Breast epithelium (tissue), 4 donors: ENCODE results near the gene PARP12. TPM values are rescaled to one million over a fixed set of nuclear protein-coding genes. Genes with fewer than 3 reads are reported as not detected.

Experiments
- DNase-seq, 2 donors: peaks; one replicate each; pipeline ENCODE4 v3.0.0-alpha.2; 2019; ENCODE audit warnings: low spot score in 2 of 2
- H3K27ac ChIP-seq, 2 donors: fragments of 200-600 bp; sonication (generic) in 1 of 2; one replicate each; pipeline ENCODE4 v1.5.1; 2016 to 2019; ENCODE audit warnings: mild to moderate bottlenecking in 1 of 2
- H3K27me3 ChIP-seq, 2 donors: fragments of 200-600 bp; sonication (generic) in 1 of 2; one replicate each; pipeline versions ENCODE4 v1.5.1 to v1.6.0; 2017 to 2019; ENCODE audit warnings: control low read depth in 1 of 2, mild to moderate bottlenecking in 1 of 2
- H3K36me3 ChIP-seq: fragments of 200-600 bp; one replicate; pipeline ENCODE4 v1.5.1; 2019
- H3K4me1 ChIP-seq, 2 donors: fragments of 200-600 bp; sonication (generic); one replicate each; pipeline ENCODE4 v1.5.1; 2016 to 2019; ENCODE audit warnings: control low read depth in 1 of 2
- H3K4me3 ChIP-seq, 3 donors: fragments of 200-600 bp; sonication (generic); 1 replicate in 2 of 3; 2 replicates in 1 of 3; pipeline ENCODE4 v1.5.1; 2016 to 2019; ENCODE audit warnings: mild to moderate bottlenecking in 3 of 3, moderate library complexity in 2 of 3
- H3K9me3 ChIP-seq, 2 donors: fragments of 200-600 bp; sonication (generic) in 1 of 2; one replicate each; pipeline ENCODE4 v1.5.1; 2016 to 2019; ENCODE audit warnings: control low read depth in 1 of 2
- POLR2A ChIP-seq: fragments of 450-650 bp; IDR thresholded peaks from one replicate; pipeline ENCODE4 v1.6.1; 2016; ENCODE audit warnings: antibody characterized with exemption, mild to moderate bottlenecking, moderate library complexity
- POLR2AphosphoS5 ChIP-seq, 3 donors: sonication (generic); formaldehyde crosslinking; IDR thresholded peaks; one replicate each; pipeline ENCODE4 v1.6.1; 2017; ENCODE audit warnings: antibody characterized with exemption in 3 of 3
- intact Hi-C: fragments of 100-400 bp; cut with DNase I; formaldehyde crosslinking; loops from one replicate; pipeline ENCODE4 v1.15.1; 2023; ENCODE audit warnings: low total_unique reads
- total RNA-seq, 3 donors: library from RNA; depleted of rRNA; stranded (reverse); fragments of >200 nt; gene quantifications; one replicate each; pipeline ENCODE4 v1.1.0, GENCODE V29; 2016
- TF ChIP-seq, protein P1 (sequence below), 3 donors: fragments of 450-650 bp; IDR thresholded peaks; one replicate each; pipeline ENCODE4 v1.5.1; 2016 to 2017; ENCODE audit warnings: antibody characterized with exemption in 3 of 3, mild to moderate bottlenecking in 3 of 3, moderate library complexity in 3 of 3

The PARP12 gene
- total RNA-seq, 3 donors from 2014 or later: 24.8 to 44.9 (median 40.6) TPM

DNA sequence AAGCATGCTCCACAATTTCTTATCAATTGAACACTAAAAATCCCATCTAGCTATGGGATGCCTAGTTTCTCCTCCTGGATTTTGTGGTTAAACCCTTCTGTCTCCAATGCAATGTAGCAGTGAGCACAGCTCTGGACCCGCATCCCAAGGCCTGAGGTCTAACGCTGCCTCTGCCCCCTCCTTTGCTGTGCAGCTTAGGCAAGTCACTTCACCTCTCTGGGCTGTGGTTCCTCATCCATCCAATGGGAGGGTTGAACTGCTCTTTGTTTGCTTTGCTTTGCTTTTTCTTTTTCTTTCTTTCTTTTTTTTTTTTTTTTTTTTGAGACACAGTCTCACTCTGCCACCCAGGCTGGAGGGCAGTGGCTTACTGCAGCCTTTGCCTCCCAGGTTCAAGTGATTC is 69.2 kb downstream of the PARP12 start:
- Histone ChIP-seq H3K9me3 (no peaks in the 10 kb centered on the region), H3K4me1 (no peaks in the 10 kb centered on the region), H3K36me3 (no peaks in the 10 kb centered on the region), H3K27ac (no peak overlapping the region), H3K4me3 (no peak overlapping the region), H3K27me3 (no peaks in the 10 kb centered on the region)
- intact Hi-C loops: no loop called here
- TF ChIP-seq POLR2AphosphoS5 (IDR thresholded peaks at IDR 0.05) (no peak), POLR2A (no peak)
- TF ChIP-seq, protein P1, sequence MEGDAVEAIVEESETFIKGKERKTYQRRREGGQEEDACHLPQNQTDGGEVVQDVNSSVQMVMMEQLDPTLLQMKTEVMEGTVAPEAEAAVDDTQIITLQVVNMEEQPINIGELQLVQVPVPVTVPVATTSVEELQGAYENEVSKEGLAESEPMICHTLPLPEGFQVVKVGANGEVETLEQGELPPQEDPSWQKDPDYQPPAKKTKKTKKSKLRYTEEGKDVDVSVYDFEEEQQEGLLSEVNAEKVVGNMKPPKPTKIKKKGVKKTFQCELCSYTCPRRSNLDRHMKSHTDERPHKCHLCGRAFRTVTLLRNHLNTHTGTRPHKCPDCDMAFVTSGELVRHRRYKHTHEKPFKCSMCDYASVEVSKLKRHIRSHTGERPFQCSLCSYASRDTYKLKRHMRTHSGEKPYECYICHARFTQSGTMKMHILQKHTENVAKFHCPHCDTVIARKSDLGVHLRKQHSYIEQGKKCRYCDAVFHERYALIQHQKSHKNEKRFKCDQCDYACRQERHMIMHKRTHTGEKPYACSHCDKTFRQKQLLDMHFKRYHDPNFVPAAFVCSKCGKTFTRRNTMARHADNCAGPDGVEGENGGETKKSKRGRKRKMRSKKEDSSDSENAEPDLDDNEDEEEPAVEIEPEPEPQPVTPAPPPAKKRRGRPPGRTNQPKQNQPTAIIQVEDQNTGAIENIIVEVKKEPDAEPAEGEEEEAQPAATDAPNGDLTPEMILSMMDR (IDR thresholded peaks at IDR 0.05): no peak
- no peak for DNase-seq

- H3K27me3 ChIP-seq: no peaks in the 10 kb centered on the region
- no peaks in the 10 kb centered on the region for H3K36me3 ChIP-seq
- DNase-seq: no peak
- H3K4me1 ChIP-seq: no peaks in the 10 kb centered on the region
- no peaks in the 10 kb centered on the region for H3K9me3 ChIP-seq
- intact Hi-C loops: no loop called here
- no peak overlapping the region for H3K4me3 ChIP-seq
- no peak overlapping the region for H3K27ac ChIP-seq
- TF ChIP-seq POLR2A (no peak), POLR2AphosphoS5 (IDR thresholded peaks at IDR 0.05) (no peak)
- TF ChIP-seq, protein P1 (IDR thresholded peaks at IDR 0.05): no peak
Measured at GRCh38 chr7:139993169-139993568, 69.6 kb downstream of the PARP12 start.

GRCh38 chr7:139992353-139993044 is 70.3 kb downstream of the PARP12 start:
- H3K9me3 ChIP-seq: no peaks in the 10 kb centered on the region
- H3K27ac ChIP-seq: no peak overlapping the region
- intact Hi-C loops: no loop called here
- no peak for DNase-seq
- H3K36me3 ChIP-seq: no peaks in the 10 kb centered on the region
- TF ChIP-seq, protein P1 (IDR thresholded peaks at IDR 0.05): no peak
- TF ChIP-seq POLR2AphosphoS5 (IDR thresholded peaks at IDR 0.05) (no peak), POLR2A (no peak)
- H3K27me3 ChIP-seq: no peaks in the 10 kb centered on the region
- no peak overlapping the region for H3K4me3 ChIP-seq
- H3K4me1 ChIP-seq: no peaks in the 10 kb centered on the region

GRCh38 chr7:139991911-139992310 is 70.8 kb downstream of the PARP12 start:
- intact Hi-C loops: no loop called here
- no peak overlapping the region for H3K27ac ChIP-seq
- no peak for DNase-seq
- no peaks in the 10 kb centered on the region for H3K9me3 ChIP-seq
- no peaks in the 10 kb centered on the region for H3K27me3 ChIP-seq
- no peaks in the 10 kb centered on the region for H3K4me1 ChIP-seq
- no peak overlapping the region for H3K4me3 ChIP-seq
- H3K36me3 ChIP-seq: no peaks in the 10 kb centered on the region
- TF ChIP-seq POLR2AphosphoS5 (IDR thresholded peaks at IDR 0.05): no peak

GRCh38 chr7:139991269-139991666 is 71.5 kb downstream of the PARP12 start:
- Histone ChIP-seq H3K4me3 (no peak overlapping the region), H3K36me3 (no peaks in the 10 kb centered on the region), H3K27me3 (no peaks in the 10 kb centered on the region), H3K4me1 (no peaks in the 10 kb centered on the region), H3K27ac (no peak overlapping the region), H3K9me3 (no peaks in the 10 kb centered on the region)
- TF ChIP-seq POLR2A (no peak), POLR2AphosphoS5 (IDR thresholded peaks at IDR 0.05) (no peak)
- TF ChIP-seq, protein P1 (IDR thresholded peaks at IDR 0.05): no peak
- intact Hi-C loops: no loop called here
- DNase-seq: no peak
